KMS-11 (cell line): ENCODE data around the gene HSPA12A.

Experiments
- H2AFZ ChIP-seq: fragments of 200-600 bp; sonication (generic); 2 replicates; pipeline ENCODE4 v1.6.1; 2016; ENCODE audit warnings: antibody characterized with exemption, mixed run types, low read depth
- H3K27ac ChIP-seq: fragments of 200-600 bp; sonication (generic); 2 replicates; pipeline ENCODE4 v1.6.1; 2016; ENCODE audit warnings: mild to moderate bottlenecking, mixed run types
- H3K27me3 ChIP-seq: fragments of 200-600 bp; sonication (generic); 2 replicates; pipeline ENCODE4 v1.6.1; 2017; ENCODE audit warnings: mild to moderate bottlenecking, low read depth, mixed run types, moderate library complexity; ENCODE audit not compliant: insufficient read depth
- H3K36me3 ChIP-seq: fragments of 200-600 bp; sonication (generic); 2 replicates; pipeline ENCODE4 v1.6.1; 2017; ENCODE audit warnings: mild to moderate bottlenecking, mixed run types; ENCODE audit not compliant: insufficient read depth
- H3K4me1 ChIP-seq: fragments of 200-600 bp; sonication (generic); 2 replicates; pipeline ENCODE4 v1.6.1; 2016; ENCODE audit warnings: mild to moderate bottlenecking, low read depth, mixed run types; ENCODE audit not compliant: poor library complexity, severe bottlenecking
- H3K4me2 ChIP-seq: fragments of 200-600 bp; sonication (generic); 2 replicates; pipeline ENCODE4 v1.7.0; 2016; ENCODE audit warnings: mild to moderate bottlenecking, mixed run types
- H3K4me3 ChIP-seq: fragments of 200-600 bp; sonication (generic); IDR thresholded peaks from 2 replicates; pipeline ENCODE4 v1.6.1; 2017; ENCODE audit warnings: low read depth, low read length, mixed read lengths; ENCODE audit not compliant: insufficient read depth
- H3K79me2 ChIP-seq: fragments of 200-600 bp; sonication (generic); 2 replicates; pipeline ENCODE4 v1.6.1; 2016; ENCODE audit warnings: low read depth, mixed run types; ENCODE audit not compliant: insufficient read depth
- H3K9ac ChIP-seq: fragments of 200-600 bp; sonication (generic); 2 replicates; pipeline ENCODE4 v1.6.1; 2016; ENCODE audit warnings: mild to moderate bottlenecking, mixed run types
- H4K20me1 ChIP-seq: fragments of 200-600 bp; sonication (generic); 2 replicates; pipeline ENCODE4 v1.6.1; 2016; ENCODE audit warnings: mild to moderate bottlenecking, mixed run types; ENCODE audit not compliant: insufficient read depth
- TF ChIP-seq, protein P1 (sequence below): fragments of 200-600 bp; sonication (generic); conservative IDR thresholded peaks from 2 replicates; pipeline ENCODE4 v1.6.1; 2017; ENCODE audit warnings: low read depth, mild to moderate bottlenecking, antibody characterized with exemption, low read length, moderate library complexity, mixed read lengths

HSPA12A gene

DNA sequence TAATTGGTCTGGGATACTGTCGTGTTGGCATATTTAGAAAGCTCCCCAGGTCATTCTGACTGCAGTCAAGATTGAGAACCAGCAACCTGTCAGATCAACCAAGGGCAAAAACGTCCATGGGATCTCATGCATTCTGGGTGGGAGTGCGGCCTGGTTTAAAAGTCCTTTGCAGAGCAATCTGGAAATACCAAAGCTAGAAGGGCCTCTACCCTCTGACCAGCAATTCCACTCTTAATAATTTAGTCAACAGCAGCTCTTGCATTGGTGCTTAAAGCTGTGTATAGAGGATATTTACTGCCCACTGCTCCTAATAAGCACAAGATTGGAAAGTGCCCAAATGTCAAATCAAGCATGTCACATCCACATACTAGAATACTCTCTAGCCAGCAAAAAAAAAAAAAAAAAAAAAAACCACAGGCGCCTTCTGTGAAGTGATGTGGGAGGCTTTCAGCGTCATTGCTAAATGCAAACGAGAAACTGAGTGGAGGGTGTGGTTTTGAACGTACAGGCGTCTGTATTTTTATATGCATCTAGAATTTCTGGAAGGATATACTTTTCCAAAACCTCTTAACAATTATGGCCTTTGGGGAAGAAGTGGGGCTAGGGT is 44.8 kb upstream of the HSPA12A start:
- H4K20me1 ChIP-seq, result no peaks in the 10 kb centered on the region
- H3K79me2 ChIP-seq, result no peaks in the 10 kb centered on the region
- peak overlapping the region; percentile 56; the same call in 1 of the 2 replicates for H2AFZ ChIP-seq
- no peak overlapping the region for H3K4me3 ChIP-seq
- TF ChIP-seq, protein P1, sequence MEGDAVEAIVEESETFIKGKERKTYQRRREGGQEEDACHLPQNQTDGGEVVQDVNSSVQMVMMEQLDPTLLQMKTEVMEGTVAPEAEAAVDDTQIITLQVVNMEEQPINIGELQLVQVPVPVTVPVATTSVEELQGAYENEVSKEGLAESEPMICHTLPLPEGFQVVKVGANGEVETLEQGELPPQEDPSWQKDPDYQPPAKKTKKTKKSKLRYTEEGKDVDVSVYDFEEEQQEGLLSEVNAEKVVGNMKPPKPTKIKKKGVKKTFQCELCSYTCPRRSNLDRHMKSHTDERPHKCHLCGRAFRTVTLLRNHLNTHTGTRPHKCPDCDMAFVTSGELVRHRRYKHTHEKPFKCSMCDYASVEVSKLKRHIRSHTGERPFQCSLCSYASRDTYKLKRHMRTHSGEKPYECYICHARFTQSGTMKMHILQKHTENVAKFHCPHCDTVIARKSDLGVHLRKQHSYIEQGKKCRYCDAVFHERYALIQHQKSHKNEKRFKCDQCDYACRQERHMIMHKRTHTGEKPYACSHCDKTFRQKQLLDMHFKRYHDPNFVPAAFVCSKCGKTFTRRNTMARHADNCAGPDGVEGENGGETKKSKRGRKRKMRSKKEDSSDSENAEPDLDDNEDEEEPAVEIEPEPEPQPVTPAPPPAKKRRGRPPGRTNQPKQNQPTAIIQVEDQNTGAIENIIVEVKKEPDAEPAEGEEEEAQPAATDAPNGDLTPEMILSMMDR, result no peak
- no peaks in the 10 kb centered on the region for H3K27me3 ChIP-seq
- H3K36me3 ChIP-seq, result no peaks in the 10 kb centered on the region
- peak overlapping the region; percentile 19; the same call in 1 of the 2 replicates for H3K4me2 ChIP-seq
- no peak overlapping the region for H3K27ac ChIP-seq
- no peaks in the 10 kb centered on the region for H3K4me1 ChIP-seq
- H3K9ac ChIP-seq, result no peak overlapping the region

DNA sequence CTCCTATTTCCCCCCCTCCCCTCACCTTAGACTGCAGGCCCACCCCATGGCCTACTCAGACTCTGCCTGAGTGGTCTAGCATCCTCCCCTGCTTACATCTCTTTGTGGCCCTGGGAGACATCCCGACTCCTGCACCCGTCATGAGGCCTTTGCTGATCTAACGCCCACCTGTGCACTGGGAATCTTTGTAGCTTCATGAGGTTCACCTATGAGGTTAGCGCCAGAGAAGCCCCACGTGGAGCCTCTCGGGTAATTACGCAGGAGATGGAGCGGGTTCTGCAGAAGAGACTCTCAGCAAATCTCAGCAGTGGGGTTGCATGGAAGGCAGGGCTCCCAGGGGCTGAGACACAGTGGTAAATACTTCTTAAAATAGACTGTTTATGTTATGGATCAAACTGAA is 43.5 kb upstream of the HSPA12A start:
- H3K4me3 ChIP-seq, result no peak overlapping the region
- TF ChIP-seq, protein P1, result no peak
- no peaks in the 10 kb centered on the region for H3K27me3 ChIP-seq
- H3K4me1 ChIP-seq, result no peaks in the 10 kb centered on the region
- H2AFZ ChIP-seq, result no peak overlapping the region
- no peak overlapping the region for H3K27ac ChIP-seq
- no peaks in the 10 kb centered on the region for H3K36me3 ChIP-seq
- no peaks in the 10 kb centered on the region for H3K79me2 ChIP-seq
- H3K9ac ChIP-seq, result no peak overlapping the region
- no peaks in the 10 kb centered on the region for H4K20me1 ChIP-seq
- no peak overlapping the region for H3K4me2 ChIP-seq

DNA sequence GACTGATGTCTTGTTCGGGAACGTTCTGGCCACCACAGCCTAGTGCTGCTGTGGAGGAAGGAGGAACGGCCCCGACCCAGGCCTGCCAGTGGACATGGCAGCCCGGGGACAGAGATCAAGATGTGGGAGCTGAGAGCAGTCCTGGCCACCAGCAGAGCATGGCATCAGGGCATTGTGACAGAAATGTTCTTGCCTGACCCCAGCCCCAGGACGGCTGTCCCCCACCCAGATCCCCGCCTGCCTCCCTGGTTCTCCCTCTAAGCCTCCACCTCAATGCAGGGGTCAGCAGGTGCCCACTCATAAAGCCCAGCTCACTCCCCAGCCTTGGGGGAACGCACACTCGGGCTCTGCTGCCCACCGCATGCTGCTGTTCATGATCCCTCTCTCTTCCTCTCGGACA is 42.9 kb upstream of the HSPA12A start:
- TF ChIP-seq, protein P1, result no peak
- H3K4me3 ChIP-seq, result no peak overlapping the region
- no peaks in the 10 kb centered on the region for H3K27me3 ChIP-seq
- H3K27ac ChIP-seq, result no peak overlapping the region
- no peak overlapping the region for H2AFZ ChIP-seq
- H3K36me3 ChIP-seq, result no peaks in the 10 kb centered on the region
- H4K20me1 ChIP-seq, result no peaks in the 10 kb centered on the region
- no peak overlapping the region for H3K9ac ChIP-seq
- H3K4me1 ChIP-seq, result no peaks in the 10 kb centered on the region
- no peaks in the 10 kb centered on the region for H3K79me2 ChIP-seq
- no peak overlapping the region for H3K4me2 ChIP-seq

DNA sequence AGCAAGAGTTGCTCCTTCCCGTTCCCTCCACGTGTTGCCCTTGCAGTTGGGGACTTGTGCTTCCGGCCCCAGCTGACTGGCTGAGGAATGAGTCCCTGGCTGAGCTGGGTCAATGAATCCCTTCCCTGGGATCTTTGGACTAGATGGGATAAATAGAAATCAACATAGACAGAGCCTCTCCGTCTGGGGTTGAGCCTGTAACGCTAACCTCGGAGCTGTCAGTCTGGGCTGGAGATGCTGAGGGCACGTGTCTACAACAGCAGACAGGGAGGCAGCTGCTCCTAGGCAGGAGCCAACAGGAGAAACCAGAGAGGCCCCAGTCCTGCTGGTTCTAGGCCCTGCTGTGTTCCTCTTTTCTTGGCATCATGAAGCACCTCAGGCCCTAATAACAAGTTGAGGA is 42.3 kb upstream of the HSPA12A start:
- Histone ChIP-seq H4K20me1 (no peaks in the 10 kb centered on the region), H3K4me2 (no peak overlapping the region), H3K9ac (no peak overlapping the region), H3K27me3 (no peaks in the 10 kb centered on the region), H3K27ac (no peak overlapping the region), H2AFZ (no peak overlapping the region), H3K36me3 (no peaks in the 10 kb centered on the region), H3K4me1 (no peaks in the 10 kb centered on the region), H3K79me2 (no peaks in the 10 kb centered on the region), H3K4me3 (no peak overlapping the region)
- TF ChIP-seq, protein P1, result no peak
